GM12874 (cell line): ENCODE results near the gene IGF1R.

Experiments used
- TF ChIP-seq, protein P1 (sequence below): IDR thresholded peaks from 2 replicates; pipeline ENCODE4 v1.5.1; 2011; ENCODE audit warnings: low read depth, mild to moderate bottlenecking, control low read depth, low read length, moderate library complexity; ENCODE audit not compliant: insufficient read depth

Gene IGF1R

DNA sequence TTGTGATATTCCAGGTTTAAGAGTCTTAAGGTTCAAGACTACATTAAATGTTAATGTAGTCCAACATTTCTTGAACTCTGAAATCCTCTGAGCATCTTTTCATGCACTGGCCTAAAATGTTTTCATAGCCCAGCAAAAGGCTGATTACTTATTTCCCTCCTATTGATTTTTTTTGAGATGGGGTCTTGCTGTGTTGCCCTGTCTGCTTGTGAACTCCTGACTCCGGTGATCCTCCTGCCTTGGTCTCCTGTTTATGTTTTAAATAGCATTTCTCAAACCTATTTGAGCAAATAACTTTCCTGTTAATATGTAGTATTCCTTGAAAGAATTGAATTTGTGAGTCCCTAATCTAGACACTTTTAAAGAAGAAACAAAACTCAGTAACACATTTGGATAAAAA is 133.5 kb downstream of the IGF1R start:
- TF ChIP-seq, protein P1, sequence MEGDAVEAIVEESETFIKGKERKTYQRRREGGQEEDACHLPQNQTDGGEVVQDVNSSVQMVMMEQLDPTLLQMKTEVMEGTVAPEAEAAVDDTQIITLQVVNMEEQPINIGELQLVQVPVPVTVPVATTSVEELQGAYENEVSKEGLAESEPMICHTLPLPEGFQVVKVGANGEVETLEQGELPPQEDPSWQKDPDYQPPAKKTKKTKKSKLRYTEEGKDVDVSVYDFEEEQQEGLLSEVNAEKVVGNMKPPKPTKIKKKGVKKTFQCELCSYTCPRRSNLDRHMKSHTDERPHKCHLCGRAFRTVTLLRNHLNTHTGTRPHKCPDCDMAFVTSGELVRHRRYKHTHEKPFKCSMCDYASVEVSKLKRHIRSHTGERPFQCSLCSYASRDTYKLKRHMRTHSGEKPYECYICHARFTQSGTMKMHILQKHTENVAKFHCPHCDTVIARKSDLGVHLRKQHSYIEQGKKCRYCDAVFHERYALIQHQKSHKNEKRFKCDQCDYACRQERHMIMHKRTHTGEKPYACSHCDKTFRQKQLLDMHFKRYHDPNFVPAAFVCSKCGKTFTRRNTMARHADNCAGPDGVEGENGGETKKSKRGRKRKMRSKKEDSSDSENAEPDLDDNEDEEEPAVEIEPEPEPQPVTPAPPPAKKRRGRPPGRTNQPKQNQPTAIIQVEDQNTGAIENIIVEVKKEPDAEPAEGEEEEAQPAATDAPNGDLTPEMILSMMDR = no peak

DNA sequence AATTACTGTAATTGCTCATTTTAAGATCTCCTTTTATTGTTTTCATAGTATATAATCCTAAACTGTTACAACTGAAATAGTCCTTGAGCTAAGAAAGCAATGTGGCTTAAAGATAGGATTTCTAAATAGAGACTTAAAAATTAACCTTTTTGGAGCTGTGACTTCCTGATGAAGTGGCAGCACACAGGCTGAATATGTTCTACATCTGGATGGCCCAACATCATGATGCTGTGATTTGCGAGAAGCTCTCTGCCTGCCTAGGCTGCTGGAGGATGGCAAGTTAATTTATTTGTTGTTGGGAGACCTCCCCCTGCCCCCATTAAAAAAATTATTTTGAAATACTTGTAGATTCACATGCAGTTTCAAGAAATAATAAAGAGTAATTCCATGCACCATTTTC is 134.5 kb downstream of the IGF1R start:
- TF ChIP-seq, protein P1 = no peak

DNA sequence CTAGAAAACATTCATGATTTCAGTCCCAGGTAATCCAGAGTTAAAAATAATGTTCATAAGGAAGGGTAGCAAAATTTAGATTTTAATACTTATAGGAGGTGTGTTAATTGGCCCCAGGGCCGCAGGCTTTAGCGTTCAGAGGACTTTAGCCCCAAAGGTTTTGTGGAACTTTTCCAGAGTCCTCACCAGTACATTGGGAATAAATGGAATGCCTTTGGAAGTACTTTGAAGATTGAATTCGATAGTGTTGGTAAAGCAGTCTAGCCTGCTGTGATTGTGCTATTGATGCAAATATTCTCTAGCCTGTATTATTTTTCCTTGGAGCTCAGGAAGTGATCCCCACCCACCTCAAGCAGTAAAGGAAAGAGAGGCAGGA is 137.1 kb downstream of the IGF1R start:
- TF ChIP-seq, protein P1 = no peak

DNA sequence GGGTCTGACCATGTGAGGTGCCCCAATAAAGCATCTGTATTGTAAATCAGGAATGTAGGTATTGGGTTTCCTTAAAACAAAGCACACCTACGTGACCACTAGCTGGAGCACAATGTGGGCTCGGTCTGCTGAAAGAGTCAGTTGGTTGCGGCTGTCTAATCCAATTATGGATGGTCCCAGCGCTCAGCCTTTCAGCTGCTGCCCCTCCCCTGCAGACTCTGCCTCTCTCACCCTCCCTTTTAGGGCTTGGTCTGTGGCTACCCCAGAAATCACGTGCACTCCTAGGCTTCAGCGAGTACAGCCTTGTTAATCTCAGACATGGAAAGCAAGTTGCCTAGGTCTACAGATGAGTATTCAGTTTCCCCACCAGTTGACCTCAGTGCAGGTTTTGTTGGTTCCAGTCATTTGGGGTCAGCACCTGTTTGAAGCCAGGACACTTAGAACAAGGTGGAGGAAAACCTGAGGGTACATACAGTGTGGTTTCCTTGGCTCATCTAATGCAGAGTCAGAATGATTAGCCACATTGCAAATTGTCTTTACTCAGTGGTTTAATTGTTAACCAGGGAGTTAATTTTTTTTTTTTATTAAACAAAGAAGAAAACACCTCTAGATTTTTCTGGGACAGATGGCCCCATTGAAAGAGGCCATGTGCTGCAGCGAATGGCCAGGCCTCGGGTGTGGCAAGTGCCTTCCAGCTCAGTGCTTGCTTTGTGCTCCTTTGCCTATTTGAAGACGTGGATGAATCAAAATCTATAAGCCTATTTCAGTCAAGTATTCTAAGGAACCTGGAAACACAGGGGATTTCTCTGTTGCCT is 137.7 kb downstream of the IGF1R start:
- TF ChIP-seq, protein P1 = no peak

DNA sequence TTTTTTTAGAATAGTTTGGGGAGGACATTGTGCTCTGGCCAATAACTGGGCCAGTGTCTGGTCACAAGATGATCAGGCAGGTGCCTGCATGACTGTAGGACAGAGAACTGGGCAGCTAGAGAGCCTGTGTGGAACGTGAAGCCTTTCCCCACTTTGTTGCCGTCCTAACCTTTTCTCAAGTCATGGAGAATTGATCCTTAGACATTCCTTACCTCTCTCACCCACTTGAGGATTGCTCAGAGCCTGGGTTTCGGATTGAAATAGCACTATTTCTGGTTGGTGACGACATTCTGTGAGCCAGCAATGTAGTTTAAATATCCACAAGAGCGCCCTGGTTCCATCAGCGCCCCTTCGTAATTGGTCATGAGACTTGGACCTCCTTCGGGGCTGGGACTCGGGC is 138.4 kb downstream of the IGF1R start:
- TF ChIP-seq, protein P1 = no peak

DNA sequence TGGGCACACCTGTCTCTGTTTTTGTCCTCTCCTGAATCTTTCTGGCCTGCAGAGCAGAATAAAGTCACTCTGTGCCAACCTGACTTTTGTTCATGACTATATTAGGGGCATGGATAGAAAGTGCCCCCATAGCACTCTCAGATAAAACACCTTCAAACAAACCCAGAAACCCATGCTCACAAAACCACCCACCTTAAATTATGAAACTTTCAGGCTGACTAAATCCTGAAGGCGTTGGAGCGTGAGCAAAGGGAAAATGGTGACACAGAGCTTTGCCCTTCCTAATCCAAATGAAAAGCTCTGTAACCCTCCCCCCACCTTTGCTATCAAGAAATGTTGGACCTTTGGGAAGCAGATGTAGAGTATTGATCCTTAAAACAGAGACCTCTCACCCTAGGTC is 138.9 kb downstream of the IGF1R start:
- TF ChIP-seq, protein P1 = no peak

DNA sequence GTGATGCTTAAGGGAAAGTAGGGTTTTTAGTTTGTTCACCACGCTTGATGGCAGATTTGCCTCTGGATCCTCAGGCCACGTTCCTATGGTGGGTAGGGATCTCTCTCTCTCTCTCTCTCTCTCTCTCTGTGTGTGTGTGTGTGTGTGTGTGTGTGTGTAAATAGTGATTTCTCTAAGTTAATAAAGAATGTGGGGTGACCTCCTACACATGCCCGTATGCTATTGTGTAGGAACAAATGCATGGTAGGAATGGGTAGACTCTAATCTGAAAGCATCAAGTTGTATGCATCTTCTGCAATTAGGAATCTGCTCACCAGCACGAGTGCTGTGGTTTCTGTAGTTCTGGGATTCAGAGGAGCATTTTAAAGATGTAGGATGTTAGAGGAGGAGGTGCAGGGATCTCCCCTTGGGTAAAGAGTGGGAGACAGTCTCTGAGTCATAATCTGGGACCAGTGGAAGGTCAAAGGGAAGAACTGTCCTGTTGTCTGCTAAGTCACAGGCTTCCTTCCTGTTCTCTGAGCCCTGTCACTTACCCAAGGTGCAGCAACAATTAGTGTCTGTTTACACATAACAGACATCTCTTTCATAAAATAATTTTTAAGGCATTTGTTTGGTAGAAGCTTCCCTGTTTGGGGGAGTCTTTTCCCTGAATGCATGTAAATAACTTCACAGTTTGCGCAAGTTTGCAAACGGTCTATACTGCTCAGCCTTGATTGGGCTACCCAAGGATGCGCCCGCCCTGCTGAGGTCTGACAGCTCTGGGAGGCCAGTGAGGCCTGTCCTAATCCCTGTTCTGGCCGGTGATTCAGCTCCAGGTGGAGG is 139.8 kb downstream of the IGF1R start:
- TF ChIP-seq, protein P1 = no peak
